K562 (cell line): ENCODE measurements around the gene PTCH2.

Experiments used
- CBX2 ChIP-seq: fragments of 200-600 bp; sonication (generic); IDR thresholded peaks from one replicate; pipeline ENCODE4 v1.6.1; 2012; ENCODE audit warnings: mild to moderate bottlenecking, low read length, inconsistent platforms; ENCODE audit not compliant: insufficient read depth, poor library complexity, severe bottlenecking
- FOS ChIP-seq: IDR thresholded peaks from 3 replicates; pipeline ENCODE4 v1.6.1; 2011; ENCODE audit not compliant: insufficient read length; ENCODE audit errors: extremely low read depth
- GABPB2 ChIP-seq: fragments of 250-450 bp; sonication (Bioruptor Pico); conservative IDR thresholded peaks from 2 replicates; pipeline ENCODE4 v1.5.1; 2021; ENCODE audit warnings: mild to moderate bottlenecking
- NR2C2 ChIP-seq, 2 experiments: fragments of 200-800 bp in 1 of 2; sonication (Bioruptor generic) in 1 of 2; sonication (generic) in 1 of 2; formaldehyde crosslinking in 1 of 2; IDR thresholded peaks; 2 replicates each; pipeline versions ENCODE4 v1.6.1 to v1.8.0; 2016 to 2022; ENCODE audit warnings: mild to moderate bottlenecking in 1 of 2, missing compliant biosample characterization in 1 of 2, missing genetic modification characterization in 1 of 2, missing genetic modification reagents in 1 of 2
- NRF1 ChIP-seq, 2 experiments: fragments of 450-650 bp; IDR thresholded peaks in 1 of 2; conservative IDR thresholded peaks in 1 of 2; 2 replicates each; pipeline ENCODE4 v1.6.1; 2014; ENCODE audit warnings: mild to moderate bottlenecking in 2 of 2
- POLR2A ChIP-seq: fragments of 450-650 bp; conservative IDR thresholded peaks from 2 replicates; pipeline ENCODE4 v1.6.1; 2016
- SIN3A ChIP-seq, 2 experiments: fragments of 150-350 bp in 1 of 2; IDR thresholded peaks; 2 replicates each; pipeline ENCODE4 v1.6.1; 2011 to 2016; ENCODE audit warnings: borderline replicate concordance in 2 of 2, low read depth in 2 of 2, low read length in 2 of 2, mild to moderate bottlenecking in 2 of 2, moderate library complexity in 2 of 2; ENCODE audit not compliant: control insufficient read depth in 1 of 2
- SPI1 ChIP-seq: IDR thresholded peaks from 2 replicates; pipeline ENCODE4 v1.6.1; 2011; ENCODE audit warnings: low read depth, low read length, control low read depth, borderline replicate concordance
- U2AF1 ChIP-seq: fragments of 200-400 bp; formaldehyde crosslinking; optimal IDR thresholded peaks from 2 replicates; pipeline ENCODE3; 2017; ENCODE audit warnings: mild to moderate bottlenecking, low read depth, low read length, moderate library complexity
- ZBTB17 ChIP-seq: fragments of 450-650 bp; formaldehyde crosslinking; IDR thresholded peaks from 2 replicates; pipeline ENCODE4 v1.4.0; 2020; ENCODE audit warnings: mild to moderate bottlenecking
- ZC3H4 ChIP-seq: sonication (generic); formaldehyde crosslinking; IDR thresholded peaks from 2 replicates; pipeline ENCODE4 v1.9.0; 2021; ENCODE audit warnings: missing genetic modification reagents, borderline replicate concordance
- TF ChIP-seq, protein P1 (sequence below), 2 experiments: fragments of 450-650 bp; formaldehyde crosslinking in 1 of 2; IDR thresholded peaks; 2 replicates each; pipeline versions ENCODE4 v1.4.0 to v1.6.1; 2014 to 2020; ENCODE audit warnings: mild to moderate bottlenecking in 2 of 2, borderline replicate concordance in 1 of 2, low read depth in 1 of 2
- TF ChIP-seq, protein P2 (sequence below): IDR thresholded peaks from 2 replicates; pipeline ENCODE4 v1.6.1; 2014; ENCODE audit warnings: antibody characterized with exemption

DNA sequence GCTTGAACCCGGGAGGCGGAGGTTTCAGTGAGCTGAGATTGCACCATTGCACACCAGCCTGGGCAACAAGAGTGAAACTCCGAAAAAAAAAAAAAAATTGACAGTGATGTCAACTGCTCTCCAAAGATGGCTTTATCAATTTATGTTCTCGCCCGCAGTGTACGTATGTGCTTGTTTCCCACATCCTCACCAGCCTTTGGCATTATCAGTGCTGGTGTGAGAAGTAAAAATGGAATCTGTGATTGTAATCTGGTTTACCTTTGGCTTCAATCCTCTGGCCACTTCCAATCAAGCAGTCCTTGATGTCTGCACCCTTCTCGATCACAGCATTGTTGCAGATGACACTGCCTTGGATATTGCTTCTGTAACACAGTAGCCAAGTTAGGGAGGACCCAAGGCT, 14.4 kb upstream of the PTCH2 start:
- TF ChIP-seq ZC3H4: no peak
- TF ChIP-seq, protein P1, sequence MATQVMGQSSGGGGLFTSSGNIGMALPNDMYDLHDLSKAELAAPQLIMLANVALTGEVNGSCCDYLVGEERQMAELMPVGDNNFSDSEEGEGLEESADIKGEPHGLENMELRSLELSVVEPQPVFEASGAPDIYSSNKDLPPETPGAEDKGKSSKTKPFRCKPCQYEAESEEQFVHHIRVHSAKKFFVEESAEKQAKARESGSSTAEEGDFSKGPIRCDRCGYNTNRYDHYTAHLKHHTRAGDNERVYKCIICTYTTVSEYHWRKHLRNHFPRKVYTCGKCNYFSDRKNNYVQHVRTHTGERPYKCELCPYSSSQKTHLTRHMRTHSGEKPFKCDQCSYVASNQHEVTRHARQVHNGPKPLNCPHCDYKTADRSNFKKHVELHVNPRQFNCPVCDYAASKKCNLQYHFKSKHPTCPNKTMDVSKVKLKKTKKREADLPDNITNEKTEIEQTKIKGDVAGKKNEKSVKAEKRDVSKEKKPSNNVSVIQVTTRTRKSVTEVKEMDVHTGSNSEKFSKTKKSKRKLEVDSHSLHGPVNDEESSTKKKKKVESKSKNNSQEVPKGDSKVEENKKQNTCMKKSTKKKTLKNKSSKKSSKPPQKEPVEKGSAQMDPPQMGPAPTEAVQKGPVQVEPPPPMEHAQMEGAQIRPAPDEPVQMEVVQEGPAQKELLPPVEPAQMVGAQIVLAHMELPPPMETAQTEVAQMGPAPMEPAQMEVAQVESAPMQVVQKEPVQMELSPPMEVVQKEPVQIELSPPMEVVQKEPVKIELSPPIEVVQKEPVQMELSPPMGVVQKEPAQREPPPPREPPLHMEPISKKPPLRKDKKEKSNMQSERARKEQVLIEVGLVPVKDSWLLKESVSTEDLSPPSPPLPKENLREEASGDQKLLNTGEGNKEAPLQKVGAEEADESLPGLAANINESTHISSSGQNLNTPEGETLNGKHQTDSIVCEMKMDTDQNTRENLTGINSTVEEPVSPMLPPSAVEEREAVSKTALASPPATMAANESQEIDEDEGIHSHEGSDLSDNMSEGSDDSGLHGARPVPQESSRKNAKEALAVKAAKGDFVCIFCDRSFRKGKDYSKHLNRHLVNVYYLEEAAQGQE (IDR thresholded peaks at IDR 0.05; ENCODE audit: borderline replicate concordance): no peak
- TF ChIP-seq, protein P1 (CRISPR knock-in tag; IDR thresholded peaks at IDR 0.05; ENCODE audit: low read depth): no peak
- no peak for TF ChIP-seq SPI1
- TF ChIP-seq CBX2: no peak
- no peak for TF ChIP-seq POLR2A
- TF ChIP-seq, protein P2, sequence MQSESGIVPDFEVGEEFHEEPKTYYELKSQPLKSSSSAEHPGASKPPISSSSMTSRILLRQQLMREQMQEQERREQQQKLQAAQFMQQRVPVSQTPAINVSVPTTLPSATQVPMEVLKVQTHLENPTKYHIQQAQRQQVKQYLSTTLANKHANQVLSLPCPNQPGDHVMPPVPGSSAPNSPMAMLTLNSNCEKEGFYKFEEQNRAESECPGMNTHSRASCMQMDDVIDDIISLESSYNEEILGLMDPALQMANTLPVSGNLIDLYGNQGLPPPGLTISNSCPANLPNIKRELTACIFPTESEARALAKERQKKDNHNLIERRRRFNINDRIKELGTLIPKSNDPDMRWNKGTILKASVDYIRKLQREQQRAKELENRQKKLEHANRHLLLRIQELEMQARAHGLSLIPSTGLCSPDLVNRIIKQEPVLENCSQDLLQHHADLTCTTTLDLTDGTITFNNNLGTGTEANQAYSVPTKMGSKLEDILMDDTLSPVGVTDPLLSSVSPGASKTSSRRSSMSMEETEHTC: no peak
- no peak for TF ChIP-seq NR2C2 (CRISPR knock-in tag; IDR thresholded peaks at IDR 0.05)
- TF ChIP-seq NR2C2 (tag; IDR thresholded peaks at IDR 0.05): no peak
- no peak for TF ChIP-seq NRF1 (conservative IDR thresholded peaks at IDR 0.05 in 1 of 2, IDR thresholded peaks at IDR 0.05 in 1 of 2)
- TF ChIP-seq GABPB2 (CRISPR knock-in tag): no peak
- TF ChIP-seq SIN3A (IDR thresholded peaks at IDR 0.05; ENCODE audit: borderline replicate concordance in 2 of 2, control insufficient read depth in 1 of 2, low read depth in 2 of 2, low read length in 2 of 2): no peak
- no peak for TF ChIP-seq FOS
- TF ChIP-seq ZBTB17 (CRISPR knock-in tag): no peak
- no peak for TF ChIP-seq U2AF1
